Stimulated activated CD4-positive, alpha-beta T cell treated with anti-CD3 and anti-CD28 coated beads, Interleukin-2, amount 100 ng/mL, for 4 hours (primary cell): ENCODE measurements around the gene GRB7.
"Not testable (repeated sequence)": the region's sequence is repeated elsewhere in the genome, so short reads cannot be mapped to it uniquely, and the experiment has no call there.

Source experiments
- DNase-seq: peaks from one replicate; pipeline ENCODE4 v3.0.0-alpha.2; 2020; ENCODE audit warnings: low read depth

The GRB7 gene

GRCh38 chr17:39751637-39752036 is 13.9 kb downstream of the GRB7 start:
- DNase-seq = no peak

- no peak for DNase-seq
Observed at GRCh38 chr17:39752241-39752881, 14.6 kb downstream of the GRB7 start.

GRCh38 chr17:39753514-39754160 is 15.9 kb downstream of the GRB7 start:
- DNase-seq = no peak

DNA sequence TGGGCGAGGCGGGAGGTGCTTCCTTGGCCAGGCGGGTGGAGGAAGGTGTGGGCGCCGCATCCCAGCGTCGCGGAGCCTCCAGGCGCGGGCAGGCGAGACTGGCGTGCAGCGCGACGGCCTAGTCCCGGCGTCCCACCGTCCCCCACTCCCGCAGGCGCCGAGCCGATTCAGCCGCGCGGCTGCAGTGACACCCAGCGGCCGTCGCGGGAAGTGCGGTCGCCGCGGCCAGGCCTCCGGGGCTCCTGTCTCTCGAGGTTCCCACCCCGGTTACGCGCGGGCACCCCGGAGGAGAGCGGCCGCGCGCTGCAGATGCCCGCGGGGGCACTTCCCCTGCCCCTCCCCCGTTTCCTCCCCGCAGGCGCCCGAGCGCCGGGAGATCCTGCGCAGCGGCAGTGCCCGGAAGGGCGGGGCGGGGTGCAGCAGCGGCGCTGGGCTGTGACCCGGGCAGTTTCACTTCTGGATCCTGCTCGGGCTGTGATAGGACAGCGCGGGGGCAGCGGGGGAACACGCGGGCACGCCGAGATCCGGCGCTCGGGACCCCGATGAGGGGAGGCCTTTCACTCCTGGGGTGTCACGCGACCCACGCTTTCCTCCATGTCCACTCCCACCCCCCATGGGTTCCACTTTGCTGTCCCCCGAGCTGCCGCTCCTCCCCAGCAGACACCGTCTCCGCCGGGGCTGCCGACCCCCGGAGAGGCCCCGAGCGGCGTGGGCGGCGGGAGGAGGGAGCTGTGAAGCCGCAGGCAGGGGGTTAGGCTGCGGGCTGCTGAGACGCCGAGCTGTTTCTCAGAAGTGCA is 16.6 kb downstream of the GRB7 start:
- peak; percentile 91 for DNase-seq

- DNase-seq = no peak
Observed at GRCh38 chr17:39754958-39755553, 17.3 kb downstream of the GRB7 start.

DNA sequence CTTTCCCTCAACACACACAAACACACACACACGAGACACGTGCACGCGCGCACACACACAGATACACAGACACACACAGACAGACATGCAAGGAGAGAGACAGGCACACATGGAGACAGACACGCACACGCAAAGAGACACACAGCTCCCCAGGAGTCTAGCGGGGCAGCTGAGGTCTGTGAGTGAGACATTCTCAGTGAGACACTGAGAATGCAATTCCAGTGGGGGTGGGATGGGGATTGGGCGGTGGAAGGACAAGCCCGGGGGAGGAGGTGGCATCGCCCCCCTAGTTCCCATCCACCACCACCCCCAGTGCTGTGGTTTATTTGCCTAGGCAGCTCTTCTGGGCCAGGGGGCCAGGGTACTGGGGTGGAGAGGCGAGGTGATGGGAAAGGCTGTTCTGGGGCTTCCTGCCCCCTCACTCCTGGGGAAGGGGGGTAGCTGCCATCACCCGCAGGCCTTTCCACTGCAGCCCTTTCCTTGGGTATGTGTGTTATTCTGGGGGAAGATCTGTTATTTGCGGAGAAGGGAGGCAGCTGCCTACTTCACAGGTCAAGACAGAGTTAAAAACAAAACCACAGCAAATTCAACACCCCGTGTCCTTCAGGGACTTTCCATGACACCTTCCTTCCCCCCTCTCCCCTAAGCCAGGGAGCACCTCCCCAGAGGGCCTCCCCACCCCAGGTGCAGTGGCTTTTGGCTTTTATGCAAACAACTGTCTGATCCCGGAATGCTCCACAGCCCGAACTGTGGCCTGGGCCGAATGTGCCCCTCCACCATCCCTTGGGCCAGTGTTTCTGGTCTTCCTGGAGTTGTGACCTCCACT is 18.0 kb downstream of the GRB7 start:
- DNase-seq = peak; percentile 40

DNA sequence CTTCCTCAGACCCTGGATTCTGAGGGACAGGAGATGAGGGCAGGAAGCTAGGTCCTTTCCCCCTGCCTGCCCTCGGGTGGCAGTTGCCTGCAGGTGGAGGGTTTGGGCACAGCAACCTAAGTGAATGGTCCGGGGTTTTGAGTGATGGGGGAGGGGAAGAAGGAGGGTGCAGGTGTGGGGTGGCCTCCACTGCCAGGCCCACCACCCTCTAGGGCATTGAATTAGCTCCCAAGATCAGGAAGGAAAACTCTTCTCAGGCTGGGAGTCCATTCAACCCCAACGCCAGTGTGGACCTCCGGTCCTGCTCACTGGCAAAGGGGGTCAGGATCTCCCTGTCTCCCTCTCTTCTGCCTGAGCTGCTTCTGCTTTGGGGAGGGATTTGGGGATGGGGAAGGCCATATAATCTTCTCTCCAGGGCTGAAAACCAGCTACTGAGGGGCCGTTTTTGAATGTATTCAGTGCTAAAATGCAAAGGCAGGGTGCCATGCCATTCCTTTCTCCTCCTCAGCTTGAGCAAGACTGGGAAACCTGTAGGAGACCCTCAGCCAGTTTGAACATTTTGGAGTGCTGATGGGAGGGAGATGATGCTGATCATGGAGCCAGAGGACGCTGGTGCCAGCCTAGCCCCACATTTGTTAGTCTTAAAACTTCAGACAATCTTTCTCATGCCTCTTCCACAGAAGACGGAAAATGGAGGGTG is 18.8 kb downstream of the GRB7 start:
- DNase-seq = no peak

DNA sequence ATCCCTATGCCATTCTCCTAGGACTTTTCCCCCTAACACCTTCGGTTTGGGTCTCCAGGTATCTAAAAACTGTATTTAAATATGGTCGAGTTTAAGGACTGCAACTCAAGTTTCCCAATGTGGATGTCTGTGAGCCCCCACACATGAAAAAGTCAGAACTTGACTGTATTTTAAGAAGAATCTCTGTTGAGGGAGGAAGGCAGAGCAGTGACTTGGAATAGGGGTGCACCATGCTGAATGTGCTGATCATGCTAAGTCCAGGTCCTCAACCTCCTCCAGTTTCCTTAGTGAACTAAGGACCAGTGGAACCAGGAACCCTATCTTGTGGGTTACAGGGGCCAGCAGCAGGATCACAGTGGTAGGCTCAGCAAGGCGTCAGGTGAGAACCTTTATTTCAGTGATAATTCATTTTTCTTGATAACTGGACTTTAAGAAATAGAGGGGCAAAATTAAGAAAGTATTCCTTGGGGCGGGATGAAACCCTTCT is 19.5 kb downstream of the GRB7 start:
- DNase-seq = no peak

- no peak for DNase-seq
Observed at GRCh38 chr17:39757931-39758873, 20.5 kb downstream of the GRB7 start.

DNA sequence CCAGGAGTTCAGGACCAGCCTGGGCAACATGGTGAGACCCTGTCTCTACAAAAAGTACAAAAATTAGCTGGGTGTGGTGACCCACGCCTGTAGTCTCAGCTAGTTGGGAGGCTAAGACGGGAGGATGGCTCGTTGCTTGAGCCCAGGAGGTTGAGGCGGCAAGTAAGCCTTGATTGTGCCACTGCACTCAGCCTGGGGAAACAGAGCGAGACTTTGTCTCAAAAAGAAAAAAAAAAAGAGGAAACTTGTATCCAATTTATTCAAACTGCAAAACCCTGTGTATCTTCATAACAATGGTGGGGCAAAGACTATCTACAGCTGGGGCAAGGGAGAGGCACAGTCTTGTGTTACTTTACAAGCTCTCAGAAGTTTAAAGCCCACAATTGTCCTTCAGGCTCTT is 21.5 kb downstream of the GRB7 start:
- no peak for DNase-seq

DNA sequence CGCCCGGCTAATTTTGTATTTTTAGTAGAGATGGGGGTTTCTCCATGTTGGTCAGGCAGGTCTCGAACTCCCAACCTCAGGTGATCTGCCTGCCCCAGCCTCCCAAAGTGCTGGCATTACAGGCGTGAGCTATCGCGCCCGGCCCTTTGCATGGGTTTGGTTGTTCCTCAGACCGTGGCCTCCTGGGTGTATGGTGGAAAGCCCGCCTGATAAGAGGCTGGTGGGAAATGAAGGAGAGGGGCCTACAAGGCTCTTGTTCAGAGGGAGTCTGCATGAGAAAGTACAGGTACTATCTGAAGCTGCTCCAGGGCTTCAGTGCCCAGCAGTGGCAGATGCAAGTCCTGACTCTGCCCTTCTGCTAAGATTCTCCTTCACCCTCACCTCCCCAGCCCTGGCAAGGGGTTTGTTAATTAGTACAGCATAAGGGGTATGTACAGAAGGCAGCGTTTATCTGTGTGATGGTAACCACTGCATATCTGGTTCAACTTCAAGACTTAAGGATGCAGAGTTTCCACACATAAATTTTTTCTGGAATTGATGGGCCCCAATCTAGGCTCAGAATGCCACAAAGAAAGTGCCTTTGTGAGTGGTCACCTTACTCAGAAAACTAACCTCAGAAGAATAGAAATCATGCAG is 24.2 kb downstream of the GRB7 start:
- DNase-seq = no peak

GRCh38 chr17:39763051-39763820 is 25.5 kb downstream of the GRB7 start:
- no peak for DNase-seq

- not testable (repeated sequence) for DNase-seq
Observed at GRCh38 chr17:39764171-39764570, 26.4 kb downstream of the GRB7 start.

DNA sequence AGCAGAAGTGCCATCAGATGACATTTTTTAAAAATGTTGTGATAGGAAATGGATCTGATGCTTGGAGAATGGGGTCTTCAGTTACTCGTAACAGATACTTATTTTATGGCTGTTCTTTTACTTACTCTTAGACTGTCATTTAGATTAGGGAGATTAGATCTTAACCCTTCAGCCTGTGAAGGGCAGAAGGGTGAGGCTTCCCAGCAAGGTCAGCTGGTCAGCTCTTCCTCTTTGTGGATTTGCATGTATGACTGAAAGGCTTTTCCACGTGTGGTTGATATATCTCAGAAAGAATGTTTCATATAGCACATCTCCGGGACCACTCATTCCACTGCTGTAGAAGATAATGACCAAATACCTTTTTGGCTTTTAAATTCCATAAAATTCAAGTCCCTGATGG is 27.4 kb downstream of the GRB7 start:
- DNase-seq = no peak

DNA sequence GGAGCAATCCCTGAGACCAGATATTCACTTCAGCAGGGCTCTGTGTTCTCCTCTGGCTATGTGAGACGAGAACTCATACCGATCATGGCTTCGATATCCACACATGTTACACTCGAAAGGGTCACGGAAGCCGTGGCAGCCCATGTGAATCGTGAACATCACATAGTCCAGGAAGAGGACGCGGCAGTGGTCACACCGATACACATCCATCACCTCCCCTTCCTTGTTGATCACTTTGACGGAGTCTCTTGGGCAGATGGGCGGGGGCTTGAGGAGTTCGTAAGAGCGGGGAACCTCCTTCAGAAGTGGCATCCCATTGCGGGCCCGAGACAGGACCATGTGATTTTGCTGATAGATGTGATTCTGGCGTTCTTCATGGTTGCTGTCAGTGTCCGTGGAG is 28.0 kb downstream of the GRB7 start:
- DNase-seq = no peak

DNA sequence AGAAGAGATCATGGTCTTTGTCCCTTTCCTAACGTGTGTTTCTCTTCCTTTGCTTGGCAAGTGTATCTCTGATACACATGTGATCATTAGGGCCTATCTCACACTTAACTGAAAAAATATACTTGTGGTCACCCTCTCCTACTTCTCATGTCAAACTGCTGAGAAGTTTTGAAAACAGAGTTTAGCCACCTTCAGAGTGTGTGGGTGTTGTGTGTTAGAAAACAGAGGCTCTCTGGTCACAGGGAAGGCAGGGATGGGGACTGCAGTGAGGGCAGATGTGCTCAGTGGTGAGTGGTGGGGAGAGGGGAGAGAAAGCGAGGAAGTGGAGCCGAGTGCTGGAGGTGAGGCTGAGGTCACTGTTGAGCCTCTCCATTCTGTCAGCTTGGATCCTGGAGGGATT is 29.4 kb downstream of the GRB7 start:
- no peak for DNase-seq

- DNase-seq = peak; percentile 69
Observed at GRCh38 chr17:39769974-39770587, 32.3 kb downstream of the GRB7 start.

- DNase-seq = no peak
Observed at GRCh38 chr17:39772415-39772814, 34.7 kb downstream of the GRB7 start.
